Bronchial epithelial cell (primary cell): ENCODE data around the gene ENDOU. TPM values are rescaled to one million over a fixed set of nuclear protein-coding genes. Genes with fewer than 3 reads are reported as not detected.

Experiments used
- DNase-seq: peaks from one replicate; pipeline ENCODE4 v3.0.0-alpha.2; 2010; ENCODE audit warnings: low read depth
- FAIRE-seq: peaks from 2 replicates; lab custom pipeline; 2011; peaks lifted over from hg19 to GRCh38; lab: Jason Lieb, UNC
- H3K27me3 ChIP-seq: 2 replicates; pipeline ENCODE4 v1.5.1; 2011; ENCODE audit warnings: low read length; ENCODE audit not compliant: control insufficient read depth, insufficient read depth
- H3K36me3 ChIP-seq: 2 replicates; pipeline ENCODE4 v1.5.1; 2011; ENCODE audit warnings: low read length; ENCODE audit not compliant: control insufficient read depth, insufficient read depth
- H3K4me3 ChIP-seq: 2 replicates; pipeline ENCODE4 v1.5.1; 2011; ENCODE audit warnings: mild to moderate bottlenecking, low read depth, low read length, control low read depth
- CTCF ChIP-seq: IDR thresholded peaks from 2 replicates; pipeline ENCODE4 v1.5.1; 2011; ENCODE audit warnings: mild to moderate bottlenecking, moderate library complexity, low read length, control low read depth, inconsistent platforms; ENCODE audit not compliant: insufficient read depth, severe bottlenecking
- total RNA-seq: library from RNA; depleted of rRNA; stranded (reverse); fragments of >200 nt; gene quantifications from 2 replicates; pipeline ENCODE4 v1.2.1, GENCODE V29; 2014

The ENDOU gene
- total RNA-seq, 1 donor from 2014 or later = not detected

GRCh38 chr12:47758584-47758833, 33.2 kb upstream of the ENDOU start:
- no peak for FAIRE-seq

GRCh38 chr12:47757840-47758583, 32.7 kb upstream of the ENDOU start:
- Histone ChIP-seq H3K4me3 (peak overlapping the region; percentile 44), H3K36me3 (no peaks in the 10 kb centered on the region), H3K27me3 (no peaks in the 10 kb centered on the region)
- TF ChIP-seq CTCF = no peak
- DNase-seq = no peak
- FAIRE-seq = no peak

More at GRCh38 chr12:47758584-47758833, 33.2 kb upstream of the ENDOU start:
- Histone ChIP-seq H3K27me3 (no peaks in the 10 kb centered on the region), H3K4me3 (peak overlapping the region; percentile 44), H3K36me3 (no peaks in the 10 kb centered on the region)
- no peak for TF ChIP-seq CTCF
- no peak for DNase-seq

GRCh38 chr12:47757364-47757839, 32.1 kb upstream of the ENDOU start:
- no peak for TF ChIP-seq CTCF
- H3K4me3 ChIP-seq = no peak overlapping the region
- H3K27me3 ChIP-seq = no peaks in the 10 kb centered on the region
- DNase-seq (no peak), FAIRE-seq (no peak)
- no peaks in the 10 kb centered on the region for H3K36me3 ChIP-seq

- no peaks in the 10 kb centered on the region for H3K27me3 ChIP-seq
- FAIRE-seq (no peak), DNase-seq (peak; percentile 47)
- H3K4me3 ChIP-seq = no peak overlapping the region
- no peak for TF ChIP-seq CTCF
- no peaks in the 10 kb centered on the region for H3K36me3 ChIP-seq
Measured at GRCh38 chr12:47755655-47756562, 30.6 kb upstream of the ENDOU start.

- Histone ChIP-seq H3K4me3 (no peak overlapping the region), H3K27me3 (no peaks in the 10 kb centered on the region), H3K36me3 (no peaks in the 10 kb centered on the region)
- FAIRE-seq (no peak), DNase-seq (no peak)
- no peak for TF ChIP-seq CTCF
Measured at GRCh38 chr12:47754881-47755280, 29.6 kb upstream of the ENDOU start.
